RPMI8226 (cell line): ENCODE results near the gene ESPNL.
"Not testable (repeated sequence)": the region's sequence is repeated elsewhere in the genome, so short reads cannot be mapped to it uniquely, and the experiment has no call there.

Source experiments
- DNase-seq: peaks from one replicate; pipeline ENCODE4 v3.0.0-alpha.2; 2015

ESPNL gene

GRCh38 chr2:238100821-238101771 is 956 bp downstream of the ESPNL start:
- no peak for DNase-seq

GRCh38 chr2:238101891-238102841 is 2.0 kb downstream of the ESPNL start:
- DNase-seq: no peak

GRCh38 chr2:238102865-238103264 is 2.7 kb downstream of the ESPNL start:
- no peak for DNase-seq

GRCh38 chr2:238103465-238104225 is 3.5 kb downstream of the ESPNL start:
- DNase-seq: no peak

GRCh38 chr2:238104226-238104690 is 4.1 kb downstream of the ESPNL start:
- no peak for DNase-seq

GRCh38 chr2:238104691-238105371 is 4.7 kb downstream of the ESPNL start:
- DNase-seq: no peak

GRCh38 chr2:238105506-238106338 is 5.6 kb downstream of the ESPNL start:
- DNase-seq: no peak

- DNase-seq: no peak
These were observed 6.2 kb downstream of the ESPNL start for GRCh38 chr2:238106339-238106697.

GRCh38 chr2:238106698-238107524 is 6.8 kb downstream of the ESPNL start:
- peak; percentile 62 for DNase-seq

- DNase-seq: peak; percentile 86
These were observed 7.6 kb downstream of the ESPNL start for GRCh38 chr2:238107525-238108422.

- DNase-seq: peak; percentile 85
These were observed 8.5 kb downstream of the ESPNL start for GRCh38 chr2:238108423-238109183.

- DNase-seq: no peak
These were observed 13.5 kb downstream of the ESPNL start for GRCh38 chr2:238113611-238114010.

GRCh38 chr2:238114331-238114841 is 14.2 kb downstream of the ESPNL start:
- no peak for DNase-seq

- DNase-seq: no peak
These were observed 14.9 kb downstream of the ESPNL start for GRCh38 chr2:238114851-238115660.

GRCh38 chr2:238115709-238116108 is 15.6 kb downstream of the ESPNL start:
- not testable (repeated sequence) for DNase-seq

- DNase-seq: no peak
These were observed 16.4 kb downstream of the ESPNL start for GRCh38 chr2:238116298-238117198.
